Measurements from ENCODE around the gene PGAP2. TPM values are rescaled to one million over a fixed set of nuclear protein-coding genes. Genes with fewer than 3 reads are reported as not detected.

PGAP2 gene
- total and polyA plus RNA-seq, 5 donors from 2014 or later = 11.4 to 16.7 (median 13.1) TPM

DNA sequence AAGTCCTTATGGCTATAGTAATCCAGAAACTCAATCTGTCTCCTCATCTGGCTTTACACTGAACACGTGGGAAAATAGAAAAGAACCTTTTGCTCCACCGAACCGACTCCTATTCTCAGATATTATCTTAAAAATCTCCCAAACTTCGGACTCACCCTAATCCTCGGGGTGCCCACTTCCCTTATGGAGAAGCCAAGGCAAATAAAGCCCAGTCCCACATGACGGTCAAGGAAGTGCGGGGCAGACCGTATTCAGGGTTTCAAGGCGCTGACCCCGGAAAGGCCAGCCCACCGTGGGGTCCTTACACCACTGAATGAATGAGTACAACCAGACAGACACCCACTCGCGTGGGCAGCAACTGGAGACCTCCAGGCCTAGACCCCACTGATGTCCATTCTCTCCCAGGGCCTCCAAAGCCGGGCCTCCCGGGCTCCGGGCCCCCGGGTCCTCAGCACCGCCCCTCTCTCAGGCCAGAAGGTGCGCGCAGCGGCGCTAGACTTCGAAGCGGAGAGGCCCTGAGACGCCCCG is 11.5 kb upstream of the PGAP2 start:
- Histone ChIP-seq H3K36me3 (ENCODE audit: control insufficient read depth, insufficient read depth, low read length) (peaks cover 17% of the 10 kb centered on the region), H3K27me3 (ENCODE audit: control insufficient read depth, insufficient read depth, low read length) (no peaks in the 10 kb centered on the region), H3K4me3 (ENCODE audit: low read depth, low read length) (peak overlapping the region; percentile 89), H3K4me1 (ENCODE audit: control insufficient read depth, insufficient read depth, low read length, poor library complexity, severe bottlenecking) (peaks cover 28% of the 10 kb centered on the region), H3K9me3 (ENCODE audit: control insufficient read depth in 2 of 2, low read length in 2 of 2) (no peaks in the 10 kb centered on the region), H3K27ac (ENCODE audit: insufficient read depth, low read length, poor library complexity, severe bottlenecking) (peak overlapping the region; percentile 97)
- peaks cover 19 to 63% (median 32%) of the 10 kb centered on the region in 4 donors for H3K4me1 Mint-ChIP-seq
- H3K4me3 Mint-ChIP-seq = peak overlapping the region; percentile 80 to 96 (median 93)
- ATAC-seq (ENCODE audit: low read depth in 2 of 2) (peak; percentile 18 to 26), DNase-seq (no peak)
- peak overlapping the region; percentile 99 to 100 (median 99) for H3K27ac Mint-ChIP-seq
- no peaks in the 10 kb centered on the region for H3K27me3 Mint-ChIP-seq
- peaks cover 15% of the 10 kb centered on the region for H3K36me3 Mint-ChIP-seq
- H3K9me3 Mint-ChIP-seq = no peaks in the 10 kb centered on the region

DNA sequence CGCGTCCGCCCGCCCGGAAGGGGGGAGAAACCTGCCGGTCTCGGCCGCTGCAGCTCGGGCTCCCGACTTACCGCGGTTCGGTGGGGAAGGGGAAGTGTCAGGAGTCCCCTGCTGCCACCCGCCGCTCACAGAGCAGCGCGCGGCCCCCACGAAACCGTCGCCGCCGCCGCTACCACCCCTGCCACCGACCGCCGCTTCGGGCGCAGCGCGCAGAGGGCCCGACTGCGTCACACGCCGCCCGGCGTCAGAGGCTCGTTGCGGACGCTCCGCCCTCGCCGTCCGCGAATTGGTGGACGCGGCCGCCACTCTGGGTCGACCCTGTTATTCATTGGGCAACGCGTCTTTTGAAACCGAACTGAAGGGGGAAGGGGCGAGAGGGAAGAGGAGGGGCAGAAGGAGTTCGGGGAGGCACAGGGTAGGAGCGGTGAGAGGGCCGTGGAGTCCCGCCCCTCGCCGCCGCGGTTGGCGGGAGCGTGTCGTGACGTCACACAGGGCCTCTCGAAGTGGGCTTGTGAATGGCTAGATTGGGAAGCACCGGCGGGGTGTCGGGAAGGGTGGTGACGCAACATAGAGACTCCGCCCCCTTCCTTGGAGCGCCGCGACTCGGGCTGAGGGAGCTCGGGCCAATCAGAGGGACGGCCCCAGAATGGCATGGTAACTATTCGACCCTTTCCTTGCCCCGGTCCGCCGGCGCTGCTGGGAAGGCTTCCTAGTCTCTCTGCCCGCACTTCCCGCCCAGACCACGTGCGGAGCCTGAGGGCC is 10.8 kb upstream of the PGAP2 start, which contains the start of gene NUP98:
Gene NUP98, minus strand, starts transcription at position 226 of the 762 bp plus-strand sequence. CDS start 15,437 bp downstream, outside the sequence.
- Mint-ChIP-seq H3K4me1 (peaks cover 15 to 58% (median 28%) of the 10 kb centered on the region in 4 donors), H3K4me3 (peak within 1 kb of the TSS; percentile 80 to 96 (median 93))

DNA sequence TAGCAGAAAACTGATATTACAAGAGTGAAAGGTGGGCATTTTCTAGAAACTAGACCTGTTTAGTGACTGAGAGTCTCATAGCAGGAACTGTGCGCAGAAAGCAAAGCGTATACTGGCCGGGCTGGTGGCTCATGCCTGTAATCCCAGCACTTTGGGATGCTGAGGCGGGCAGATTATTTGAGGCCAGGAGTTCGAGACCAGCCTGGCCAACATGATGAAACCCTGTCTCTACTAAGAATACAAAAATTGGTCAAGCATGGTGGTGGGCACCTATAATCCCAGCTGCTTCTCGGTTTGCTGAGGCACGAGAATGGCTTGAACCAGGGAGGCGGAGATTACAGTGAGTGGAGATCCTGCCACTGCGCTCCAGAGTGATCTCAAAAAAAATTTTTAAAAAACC is 9.2 kb upstream of the PGAP2 start:
- Mint-ChIP-seq H3K27ac (peak overlapping the region in 2 of 3 donors; percentile 99 to 100), H3K9me3 (no peaks in the 10 kb centered on the region)

More for the DNA sequence above, 10.8 kb upstream of the PGAP2 start, which contains the start of gene NUP98:
- Mint-ChIP-seq H3K9me3 (no peaks in the 10 kb centered on the region), H3K36me3 (peaks cover 14% of the 10 kb centered on the region), H3K27ac (peak within 1 kb of the TSS; percentile 99 to 100 (median 99)), H3K27me3 (no peaks in the 10 kb centered on the region)
- H3K27me3 ChIP-seq (ENCODE audit: control insufficient read depth, insufficient read depth, low read length) = no peaks in the 10 kb centered on the region
- DNase-seq = peak; percentile 100
- peak; percentile 96 to 97 for ATAC-seq (ENCODE audit: low read depth in 2 of 2)
- peak within 1 kb of the TSS; percentile 91 for H3K4me3 ChIP-seq (ENCODE audit: low read depth, low read length)
- H3K9me3 ChIP-seq (ENCODE audit: control insufficient read depth in 2 of 2, low read length in 2 of 2) = no peaks in the 10 kb centered on the region
- peaks cover 28% of the 10 kb centered on the region for H3K4me1 ChIP-seq (ENCODE audit: control insufficient read depth, insufficient read depth, low read length, poor library complexity, severe bottlenecking)
- peaks cover 10% of the 10 kb centered on the region for H3K36me3 ChIP-seq (ENCODE audit: control insufficient read depth, insufficient read depth, low read length)
- peak within 1 kb of the TSS; percentile 97 for H3K27ac ChIP-seq (ENCODE audit: insufficient read depth, low read length, poor library complexity, severe bottlenecking)

DNA sequence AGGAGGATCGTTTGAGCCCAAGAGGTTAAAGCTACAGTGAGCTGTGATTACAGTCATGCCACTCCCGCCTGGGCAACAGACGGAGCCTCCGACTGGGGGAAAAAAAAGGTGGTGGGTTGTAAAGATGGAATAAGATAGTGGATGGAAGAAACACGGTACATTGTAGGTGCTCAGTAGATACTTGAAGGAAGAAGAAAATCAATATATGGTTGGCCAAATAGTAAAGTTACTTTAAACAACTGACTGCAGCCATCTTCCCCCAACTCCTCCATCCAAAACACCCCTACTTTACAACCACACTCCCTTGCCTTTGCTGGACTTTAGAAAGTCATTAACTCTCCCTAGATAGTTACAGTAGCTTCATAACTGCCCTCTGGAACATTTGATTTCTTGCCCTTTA is 8.5 kb upstream of the PGAP2 start:
- no peaks in the 10 kb centered on the region for H3K27me3 ChIP-seq (ENCODE audit: control insufficient read depth, insufficient read depth, low read length)
- H3K4me3 Mint-ChIP-seq = peak overlapping the region in 3 of 4 donors; percentile 13 to 65 (median 35)
- no peaks in the 10 kb centered on the region for H3K36me3 ChIP-seq (ENCODE audit: control insufficient read depth, insufficient read depth, low read length)
- no peaks in the 10 kb centered on the region for H3K9me3 Mint-ChIP-seq
- H3K27me3 Mint-ChIP-seq = no peaks in the 10 kb centered on the region
- H3K27ac Mint-ChIP-seq = peak overlapping the region; percentile 60 to 99 (median 67)
- no peak for ATAC-seq (ENCODE audit: low read depth in 2 of 2)
- H3K27ac ChIP-seq (ENCODE audit: insufficient read depth, low read length, poor library complexity, severe bottlenecking) = no peak overlapping the region
- peaks cover 9 to 39% (median 14%) of the 10 kb centered on the region in 4 donors for H3K4me1 Mint-ChIP-seq
- no peak overlapping the region for H3K4me3 ChIP-seq (ENCODE audit: low read depth, low read length)
- no peaks in the 10 kb centered on the region for H3K9me3 ChIP-seq (ENCODE audit: control insufficient read depth in 2 of 2, low read length in 2 of 2)
- H3K36me3 Mint-ChIP-seq = no peaks in the 10 kb centered on the region
- H3K4me1 ChIP-seq (ENCODE audit: control insufficient read depth, insufficient read depth, low read length, poor library complexity, severe bottlenecking) = peaks cover 26% of the 10 kb centered on the region
- no peak for DNase-seq

More for the DNA sequence above, 9.2 kb upstream of the PGAP2 start:
- peaks cover 9 to 47% (median 20%) of the 10 kb centered on the region in 4 donors for H3K4me1 Mint-ChIP-seq
- no peak for ATAC-seq (ENCODE audit: low read depth in 2 of 2)
- H3K4me3 Mint-ChIP-seq = peak overlapping the region; percentile 80 to 96 (median 93)
- H3K36me3 Mint-ChIP-seq = peaks cover 4% of the 10 kb centered on the region
- Histone ChIP-seq H3K36me3 (ENCODE audit: control insufficient read depth, insufficient read depth, low read length) (peaks cover under 1% of the 10 kb centered on the region), H3K27me3 (ENCODE audit: control insufficient read depth, insufficient read depth, low read length) (no peaks in the 10 kb centered on the region), H3K4me1 (ENCODE audit: control insufficient read depth, insufficient read depth, low read length, poor library complexity, severe bottlenecking) (peaks cover 28% of the 10 kb centered on the region), H3K9me3 (ENCODE audit: control insufficient read depth in 2 of 2, low read length in 2 of 2) (no peaks in the 10 kb centered on the region), H3K27ac (ENCODE audit: insufficient read depth, low read length, poor library complexity, severe bottlenecking) (no peak overlapping the region), H3K4me3 (ENCODE audit: low read depth, low read length) (no peak overlapping the region)
- no peaks in the 10 kb centered on the region for H3K27me3 Mint-ChIP-seq
- no peak for DNase-seq

DNA sequence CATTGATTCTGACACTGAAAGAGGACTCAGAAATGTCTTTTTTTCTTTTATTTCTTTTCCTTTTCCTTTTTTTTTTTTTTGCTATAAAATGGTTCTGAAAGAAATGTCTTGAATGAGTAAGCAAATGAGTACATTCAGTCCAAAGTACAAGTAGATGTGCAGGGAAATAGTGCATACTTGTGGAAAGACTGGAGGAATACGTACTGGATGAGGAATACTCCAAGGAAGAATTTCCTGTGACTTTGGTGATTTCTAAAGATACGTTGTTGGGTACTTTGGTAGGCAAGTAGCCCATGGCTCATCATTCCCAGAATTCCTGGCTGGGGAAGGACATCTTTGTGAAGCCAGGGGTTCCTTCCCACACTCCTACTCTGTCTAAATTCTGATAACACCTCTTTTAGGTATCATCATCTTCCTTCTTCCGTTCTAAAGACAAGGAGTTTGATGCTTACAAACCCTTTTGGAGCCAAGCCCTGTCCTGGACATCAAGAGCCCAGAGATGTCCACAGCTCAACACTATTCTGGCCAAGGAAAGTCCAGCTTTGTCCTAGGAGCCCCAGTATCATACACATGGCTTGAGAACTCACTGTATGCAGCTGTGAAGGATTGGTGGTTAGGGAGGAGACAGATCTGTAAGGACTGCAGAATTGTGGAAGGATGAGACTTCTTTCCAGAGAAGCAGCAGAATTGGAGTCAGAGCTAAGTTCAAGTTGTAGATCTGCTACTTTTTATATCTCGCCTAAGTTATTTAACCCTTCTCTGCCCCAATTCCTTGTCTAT is 6.2 kb upstream of the PGAP2 start:
- Histone ChIP-seq H3K4me1 (ENCODE audit: control insufficient read depth, insufficient read depth, low read length, poor library complexity, severe bottlenecking) (peaks cover 6% of the 10 kb centered on the region), H3K4me3 (ENCODE audit: low read depth, low read length) (no peak overlapping the region), H3K36me3 (ENCODE audit: control insufficient read depth, insufficient read depth, low read length) (no peaks in the 10 kb centered on the region), H3K27ac (ENCODE audit: insufficient read depth, low read length, poor library complexity, severe bottlenecking) (no peak overlapping the region), H3K9me3 (ENCODE audit: control insufficient read depth in 2 of 2, low read length in 2 of 2) (no peaks in the 10 kb centered on the region), H3K27me3 (ENCODE audit: control insufficient read depth, insufficient read depth, low read length) (no peaks in the 10 kb centered on the region)
- ATAC-seq (ENCODE audit: low read depth in 2 of 2) = no peak
- Mint-ChIP-seq H3K4me3 (peak overlapping the region in 1 of 4 donors; percentile 62), H3K9me3 (no peaks in the 10 kb centered on the region), H3K27ac (no peak overlapping the region), H3K27me3 (no peaks in the 10 kb centered on the region), H3K4me1 (peaks cover 0 to 20% (median 3%) of the 10 kb centered on the region in 4 donors), H3K36me3 (no peaks in the 10 kb centered on the region)
- no peak for DNase-seq

DNA sequence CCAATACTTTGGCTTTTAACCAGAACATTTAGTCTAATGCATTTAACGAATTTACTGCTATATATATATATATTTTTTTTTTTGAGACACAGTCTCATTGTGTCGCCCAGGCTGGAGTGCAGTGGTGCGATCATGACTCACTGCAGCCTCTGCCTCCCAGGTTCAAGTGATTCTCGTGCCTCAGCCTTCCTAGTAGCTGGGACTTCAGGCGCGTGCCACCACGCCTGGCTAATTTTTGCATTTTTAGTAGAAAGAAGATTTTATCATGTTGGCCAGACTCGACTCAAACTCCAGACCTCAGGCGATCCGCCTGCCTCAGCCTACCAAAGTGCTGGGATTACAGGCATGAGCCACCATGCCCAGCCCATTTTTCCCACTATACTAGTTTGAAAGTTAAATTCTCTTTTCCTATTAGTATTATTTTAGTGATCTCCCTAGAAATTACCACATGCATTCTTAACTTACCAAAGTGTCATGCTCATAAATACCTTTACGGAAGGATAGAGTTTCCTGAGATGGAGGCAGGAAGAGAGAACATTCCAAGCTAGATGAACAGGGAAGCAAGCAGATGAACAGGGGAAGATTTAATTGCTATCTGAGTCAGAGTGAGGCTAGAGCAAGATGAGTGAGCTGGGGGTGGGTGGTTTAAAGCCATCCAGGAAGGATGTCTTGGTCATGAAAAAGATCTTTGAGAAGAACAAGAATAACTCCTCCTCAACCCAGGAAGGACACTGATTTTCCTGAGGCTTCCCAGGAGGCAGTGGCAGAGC is 4.4 kb upstream of the PGAP2 start:
- ATAC-seq (ENCODE audit: low read depth in 2 of 2) (no peak), DNase-seq (no peak)
- H3K36me3 ChIP-seq (ENCODE audit: control insufficient read depth, insufficient read depth, low read length) = no peaks in the 10 kb centered on the region
- no peaks in the 10 kb centered on the region for H3K27me3 ChIP-seq (ENCODE audit: control insufficient read depth, insufficient read depth, low read length)
- peak overlapping the region in 1 of 3 donors; percentile 12 for H3K27ac Mint-ChIP-seq
- no peaks in the 10 kb centered on the region for H3K36me3 Mint-ChIP-seq
- peak overlapping the region in 1 of 4 donors; percentile 33 for H3K4me3 Mint-ChIP-seq
- no peak overlapping the region for H3K27ac ChIP-seq (ENCODE audit: insufficient read depth, low read length, poor library complexity, severe bottlenecking)
- no peak overlapping the region for H3K4me3 ChIP-seq (ENCODE audit: low read depth, low read length)
- H3K27me3 Mint-ChIP-seq = no peaks in the 10 kb centered on the region
- peaks cover 12% of the 10 kb centered on the region for H3K4me1 ChIP-seq (ENCODE audit: control insufficient read depth, insufficient read depth, low read length, poor library complexity, severe bottlenecking)
- no peaks in the 10 kb centered on the region for H3K9me3 ChIP-seq (ENCODE audit: control insufficient read depth in 2 of 2, low read length in 2 of 2)
- H3K9me3 Mint-ChIP-seq = no peaks in the 10 kb centered on the region
- peaks cover 2 to 19% (median 6%) of the 10 kb centered on the region in 4 donors for H3K4me1 Mint-ChIP-seq
